NCI-H82 treated with DMSO at 0.1 percent for 48 hours (cell line): ENCODE measurements around the gene MPC2.
A peak's percentile ranks its signal among the peaks of the same experiment; 100 is the strongest.

Experiments used
- DNase-seq: peaks from one replicate; lab custom pipeline; 2025; ENCODE audit not compliant: unreplicated experiment; lab: John Stamatoyannopoulos, UW

MPC2 gene

DNA sequence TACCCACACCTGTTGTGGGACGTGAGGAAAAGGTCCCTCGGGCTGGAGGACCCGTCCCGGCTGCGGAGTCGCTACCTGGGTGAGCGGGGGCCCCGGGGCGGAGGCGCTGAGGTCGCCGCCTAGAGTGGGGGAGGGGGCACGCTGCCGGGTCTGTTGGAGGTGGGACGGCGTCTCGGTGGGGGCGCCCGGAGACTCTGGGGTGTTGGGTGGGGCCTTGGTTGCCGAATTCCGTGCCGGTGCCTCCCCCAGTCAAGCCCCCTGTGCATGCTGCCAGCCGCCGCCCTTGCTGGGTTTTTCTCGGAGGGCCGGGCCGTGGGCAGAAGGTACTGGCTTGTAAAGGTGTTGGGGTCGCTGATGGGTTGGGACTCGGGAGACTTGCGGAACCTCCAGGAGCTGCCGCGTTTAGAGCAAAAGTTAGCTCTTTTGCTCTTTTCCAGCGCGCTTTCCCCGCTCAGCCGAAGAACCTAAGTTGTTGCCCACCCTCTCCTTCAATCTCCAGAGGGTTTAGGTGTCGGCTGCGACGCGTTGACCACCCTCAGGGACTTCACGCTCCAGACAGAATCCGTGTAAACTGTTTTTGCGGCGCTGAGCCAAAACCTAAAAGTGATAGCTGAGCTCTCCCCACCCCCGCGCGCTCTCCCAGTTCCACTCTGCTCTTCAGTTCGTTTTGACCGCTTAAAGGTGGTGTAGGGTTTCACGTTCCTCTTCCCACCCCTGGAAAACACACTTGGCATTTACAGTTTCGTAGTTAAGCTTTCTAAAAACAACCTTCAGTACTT lies at the start of gene MPC2:
TSS of gene MPC2 (minus strand) at position 143 of the 779 bp plus-strand sequence. CDS start 1,231 bp downstream, outside the sequence.
- peak; percentile 70 for DNase-seq

DNA sequence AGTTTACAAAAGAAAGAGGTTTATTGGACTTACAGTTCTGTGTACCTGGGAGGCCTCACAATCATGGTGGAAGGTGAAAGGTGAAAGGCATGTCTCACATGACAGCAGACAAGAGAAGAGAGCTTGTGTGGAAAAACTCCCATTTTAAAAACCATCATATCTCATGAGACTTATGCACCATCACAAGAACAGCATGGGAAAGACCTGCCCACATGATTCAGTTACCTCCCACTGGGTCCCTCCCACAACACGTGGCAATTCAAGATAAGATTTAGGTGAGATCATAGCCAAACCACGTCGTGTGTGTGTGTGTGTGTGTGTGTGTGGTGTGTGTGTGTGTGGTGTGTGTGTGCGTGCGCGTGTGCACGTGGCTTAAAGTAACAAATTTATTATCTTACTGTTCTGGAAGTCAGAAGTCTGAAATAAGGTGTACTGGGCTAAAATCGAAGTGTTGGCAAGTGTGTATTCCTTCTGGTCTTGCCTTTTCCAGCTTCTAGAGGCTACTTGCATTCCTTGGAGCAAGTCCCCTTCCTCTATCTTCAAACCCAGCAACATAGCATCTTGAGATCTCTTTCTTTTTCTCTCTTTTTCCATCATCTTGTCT lies 48.1 kb upstream of the MPC2 start:
- DNase-seq, result peak; percentile 46

DNA sequence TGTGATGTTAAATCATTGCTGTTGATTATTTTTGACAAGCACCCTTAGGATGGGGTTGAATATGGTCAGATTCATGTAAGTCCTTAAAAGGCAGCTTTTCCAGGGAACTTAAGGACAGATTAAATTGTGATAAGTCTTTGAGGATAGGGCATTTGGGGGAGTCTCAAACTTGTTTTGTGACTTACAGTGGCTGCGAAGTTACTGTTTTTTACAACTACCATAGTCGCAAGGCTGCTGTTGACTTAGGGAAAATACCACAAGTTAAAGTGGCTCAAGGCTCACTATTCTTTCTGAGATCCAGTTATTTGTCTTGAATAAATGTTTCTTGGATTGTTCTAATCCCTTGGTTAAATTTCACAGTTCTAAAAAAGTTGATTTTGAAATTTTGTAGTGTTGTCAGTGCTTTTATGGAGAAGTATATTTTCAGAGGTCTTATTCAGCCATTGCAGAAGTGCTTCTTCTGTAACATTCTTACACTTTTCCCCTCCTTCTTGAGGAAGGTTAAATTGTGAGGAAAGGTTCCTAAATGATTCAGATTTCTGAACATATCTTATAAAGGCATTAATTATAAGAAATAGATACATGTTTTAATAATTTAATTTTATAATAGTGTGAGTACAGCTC lies 47.0 kb upstream of the MPC2 start:
- no peak for DNase-seq

DNA sequence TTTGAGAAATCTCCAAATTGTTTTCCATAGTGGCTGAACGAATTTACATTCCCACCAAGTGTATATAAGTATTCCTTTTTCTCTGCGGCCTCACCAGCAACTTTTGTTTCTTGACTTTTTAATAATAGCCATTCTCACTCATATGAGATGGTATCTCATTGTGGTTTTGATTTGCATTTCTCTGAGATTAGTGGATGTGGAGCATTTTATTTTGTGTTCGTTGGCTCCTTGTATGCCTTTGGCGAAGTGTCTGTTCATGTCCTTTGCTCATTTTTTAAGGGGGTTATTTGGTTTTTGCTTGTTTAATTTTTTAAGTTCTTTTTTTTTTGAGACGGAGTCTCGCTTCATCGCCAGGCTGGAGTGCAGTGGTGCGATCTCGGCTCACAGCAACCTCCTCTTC lies 45.1 kb upstream of the MPC2 start:
- no peak for DNase-seq

DNA sequence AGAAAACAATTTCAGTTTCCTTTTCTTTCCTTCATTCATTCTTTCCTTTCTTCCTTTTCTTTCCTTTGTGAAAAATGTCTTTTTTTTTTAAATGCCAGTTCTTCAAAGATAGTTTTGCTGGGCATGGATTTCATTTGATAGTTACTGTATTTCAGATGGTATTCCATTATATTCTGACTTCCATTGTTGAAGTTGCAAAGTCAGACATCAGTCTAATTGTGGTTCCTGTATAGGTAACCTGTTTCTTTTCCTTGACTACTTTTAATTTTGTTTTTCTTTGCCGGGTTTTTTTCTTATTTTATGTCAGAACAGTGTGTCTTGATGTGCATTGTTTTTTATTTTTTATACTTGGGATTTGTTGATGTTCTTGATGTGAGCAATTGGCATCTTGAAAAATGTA lies 40.4 kb upstream of the MPC2 start:
- DNase-seq, result no peak

DNA sequence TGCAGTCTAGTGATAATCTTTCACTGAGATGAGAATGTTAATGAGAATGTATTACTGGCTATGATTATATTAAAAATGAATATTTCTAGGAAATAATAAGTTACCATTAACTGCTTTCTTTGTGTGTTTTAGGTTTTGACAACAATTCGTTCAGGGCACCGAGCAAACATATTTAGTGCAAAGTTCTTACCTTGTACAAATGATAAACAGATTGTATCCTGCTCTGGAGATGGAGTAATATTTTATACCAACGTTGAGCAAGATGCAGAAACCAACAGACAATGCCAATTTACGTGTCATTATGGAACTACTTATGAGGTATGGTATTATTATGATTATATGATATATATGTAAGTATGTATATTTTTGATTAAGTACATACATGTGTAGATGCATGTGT lies 37.8 kb upstream of the MPC2 start:
- no peak for DNase-seq

DNA sequence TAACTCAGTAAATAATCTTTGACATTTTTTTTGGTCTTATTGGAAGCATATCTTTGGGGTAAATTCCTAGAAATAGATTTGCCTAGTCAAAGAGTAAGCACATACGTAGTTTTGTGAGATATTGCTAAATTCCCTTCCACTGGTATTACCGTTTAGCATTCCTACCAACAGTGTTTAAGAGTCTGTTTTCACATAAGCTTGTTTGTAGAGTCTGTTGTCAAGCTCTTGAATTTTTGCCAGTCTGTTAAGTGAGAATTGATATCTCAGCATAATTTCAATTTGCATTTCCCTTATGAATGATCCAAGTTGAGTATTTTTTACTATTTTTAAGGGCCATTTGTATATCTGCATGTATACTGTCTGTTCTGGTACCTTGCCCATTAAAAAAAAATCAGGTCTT lies 37.0 kb upstream of the MPC2 start:
- DNase-seq, result no peak

DNA sequence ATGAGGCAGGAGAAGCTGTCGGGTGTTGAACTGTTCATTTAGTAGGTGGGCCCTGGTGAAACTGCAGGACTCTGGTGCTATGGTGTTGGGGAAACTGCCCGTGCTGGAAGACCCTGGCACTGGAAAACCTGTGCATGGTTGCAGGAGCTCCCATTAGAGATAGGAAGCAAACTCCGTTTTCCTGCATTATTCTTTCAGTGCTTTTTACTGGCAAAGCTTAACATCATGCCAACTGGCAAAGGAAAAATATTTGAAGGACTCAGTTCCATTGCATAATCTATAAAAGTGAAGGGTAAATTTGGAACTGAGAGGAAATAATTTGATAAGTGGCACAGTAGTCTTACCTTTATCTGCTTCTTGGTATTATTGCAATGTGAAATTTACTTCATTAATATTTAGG lies 31.7 kb upstream of the MPC2 start:
- no peak for DNase-seq

DNA sequence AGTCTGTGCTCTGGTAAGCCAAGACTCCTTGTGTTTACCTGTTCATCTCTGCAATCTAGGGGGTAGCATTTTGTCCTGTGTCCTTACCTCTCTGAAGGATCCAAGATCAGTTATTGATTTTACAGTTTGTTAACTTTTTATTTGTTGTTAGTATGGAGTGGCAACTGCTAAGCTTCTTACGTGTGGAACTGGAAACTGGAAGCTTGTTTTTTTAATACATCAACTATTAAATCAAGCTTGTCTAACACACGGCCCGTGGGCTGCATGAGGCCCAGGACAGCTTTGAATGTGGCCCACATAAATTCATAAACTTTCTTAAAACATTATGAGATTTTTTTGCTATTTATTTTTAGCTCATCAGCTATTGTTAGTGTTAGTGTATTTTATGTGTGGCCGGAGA lies 29.2 kb upstream of the MPC2 start:
- DNase-seq, result no peak

DNA sequence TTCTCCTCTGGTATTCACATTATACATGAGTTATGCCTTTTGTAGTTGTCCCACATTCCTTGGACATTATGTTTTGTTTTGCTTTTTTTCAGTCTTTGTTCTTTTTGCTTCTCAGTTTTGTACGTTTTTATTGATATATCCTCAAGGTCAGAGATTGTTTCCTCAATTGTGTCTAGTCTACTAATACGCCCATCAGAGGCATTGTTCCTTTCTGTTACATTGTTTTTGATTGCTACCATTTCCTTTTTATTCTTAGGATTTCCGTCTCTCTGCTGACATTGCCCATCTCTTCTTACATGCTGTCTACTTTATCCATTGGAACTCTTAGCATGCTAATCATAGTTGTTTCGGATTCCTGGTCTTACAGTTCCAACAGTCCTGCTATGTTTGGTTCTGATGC lies 27.8 kb upstream of the MPC2 start:
- no peak for DNase-seq

DNA sequence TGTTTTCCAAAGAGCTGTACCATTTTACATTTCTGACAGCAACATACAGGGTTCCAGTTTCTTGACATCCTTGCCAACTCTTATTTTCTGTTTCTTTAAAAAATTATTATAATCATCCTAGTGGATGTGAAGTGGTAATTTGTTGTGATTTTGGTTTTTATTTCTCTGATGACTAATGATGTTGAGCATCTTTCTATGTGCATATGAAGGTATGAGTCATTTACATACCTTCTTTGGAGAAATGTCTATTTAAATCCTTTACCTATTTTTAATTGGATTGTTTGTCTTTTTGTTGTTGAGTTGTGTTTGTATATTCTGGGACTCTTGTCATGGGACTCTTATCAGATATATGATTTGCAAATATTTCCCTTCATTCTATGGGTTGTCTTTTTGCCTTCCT lies 20.8 kb upstream of the MPC2 start:
- no peak for DNase-seq

DNA sequence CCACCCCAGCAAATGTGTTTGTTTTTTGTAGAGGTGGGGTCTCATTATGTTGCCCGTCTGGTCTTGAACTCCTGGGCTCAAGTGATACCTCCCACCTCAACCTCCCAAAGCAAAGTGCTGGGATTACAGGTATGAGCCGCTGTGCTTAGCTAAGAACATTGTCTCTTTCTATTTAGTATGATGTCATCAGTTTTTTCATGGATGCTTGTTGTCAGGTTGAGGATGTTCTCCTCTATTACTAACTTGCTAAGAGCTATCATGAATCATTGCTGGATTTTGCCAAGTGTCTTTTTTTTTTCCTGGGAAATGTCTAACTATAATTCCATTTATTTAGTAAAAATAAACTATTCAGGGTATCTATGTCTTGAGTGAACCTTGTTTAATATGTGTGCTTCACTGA lies 19.0 kb upstream of the MPC2 start:
- no peak for DNase-seq

DNA sequence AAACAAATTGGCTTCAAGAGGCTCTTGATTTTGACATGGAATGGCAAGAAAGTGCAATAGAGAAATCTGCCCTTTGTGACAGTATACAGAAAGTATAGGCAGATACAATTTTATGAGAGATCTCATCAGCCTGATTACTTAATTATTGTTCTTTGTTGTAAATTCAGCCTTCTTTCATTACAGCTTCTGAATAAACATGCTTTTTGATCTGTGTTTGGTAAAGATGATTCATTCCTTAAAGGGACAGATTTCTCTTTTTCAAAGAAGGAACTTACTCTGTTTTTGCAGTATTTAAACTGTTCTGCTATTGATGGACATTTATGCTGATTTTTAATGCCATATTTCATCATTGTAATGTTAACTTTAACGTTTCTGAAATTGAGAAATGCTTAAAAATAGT lies 13.7 kb upstream of the MPC2 start:
- no peak for DNase-seq

DNA sequence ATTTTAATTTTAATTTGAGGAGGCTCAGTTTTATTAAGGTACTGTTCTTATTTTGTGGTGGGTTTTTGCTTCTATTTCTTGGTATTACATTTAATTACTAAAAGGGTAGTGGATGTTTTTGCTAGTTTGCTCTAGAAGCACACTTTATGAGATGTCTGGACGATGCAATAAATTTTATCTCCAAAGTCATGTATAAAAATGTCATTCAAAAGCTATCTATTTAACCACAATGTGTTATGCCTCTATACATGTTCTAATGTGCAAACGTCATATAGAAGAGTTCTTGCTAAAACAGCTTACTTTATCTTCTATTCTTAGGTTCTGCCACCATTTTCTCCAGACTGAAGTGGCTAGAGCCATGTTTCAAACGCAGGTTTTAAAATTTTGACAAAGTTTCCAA lies 12.9 kb upstream of the MPC2 start:
- no peak for DNase-seq

DNA sequence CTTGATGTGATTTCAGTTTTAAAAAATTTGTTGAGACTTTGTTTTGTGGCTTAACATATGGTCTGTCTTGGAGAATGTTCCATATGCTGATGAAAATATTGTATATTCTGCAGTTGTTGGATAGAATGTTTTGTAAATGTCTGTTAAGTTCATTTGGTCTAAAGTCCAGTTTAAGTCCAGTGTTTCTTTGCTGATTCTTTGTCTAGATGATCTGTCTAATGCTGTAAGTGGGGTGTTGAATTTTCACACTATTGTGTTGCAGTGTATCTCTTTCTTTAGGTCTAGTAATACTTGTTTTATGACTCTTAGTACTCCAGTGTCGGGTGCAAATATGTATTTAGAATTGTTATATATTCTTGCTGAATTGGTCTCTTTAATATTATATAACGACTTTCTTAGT lies 10.9 kb upstream of the MPC2 start:
- no peak for DNase-seq

DNA sequence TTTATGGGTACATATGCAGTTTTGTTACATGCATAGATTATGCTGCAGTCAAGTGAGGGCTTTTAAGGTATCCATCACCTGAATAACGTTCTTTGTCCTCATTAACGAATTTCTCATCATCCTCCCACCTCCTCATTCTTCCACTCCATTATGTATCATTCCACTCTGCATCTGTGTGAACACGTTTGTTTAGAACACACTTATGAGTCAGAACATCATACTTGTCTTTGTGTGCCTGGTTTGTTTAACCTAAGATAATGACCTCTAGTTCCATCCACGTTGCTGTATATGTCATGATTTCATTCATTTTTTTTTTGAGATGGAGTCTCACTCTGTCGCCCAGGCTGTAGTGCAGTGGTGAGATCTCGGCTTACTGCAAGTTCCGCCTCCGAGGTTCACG lies 6.7 kb upstream of the MPC2 start:
- no peak for DNase-seq

DNA sequence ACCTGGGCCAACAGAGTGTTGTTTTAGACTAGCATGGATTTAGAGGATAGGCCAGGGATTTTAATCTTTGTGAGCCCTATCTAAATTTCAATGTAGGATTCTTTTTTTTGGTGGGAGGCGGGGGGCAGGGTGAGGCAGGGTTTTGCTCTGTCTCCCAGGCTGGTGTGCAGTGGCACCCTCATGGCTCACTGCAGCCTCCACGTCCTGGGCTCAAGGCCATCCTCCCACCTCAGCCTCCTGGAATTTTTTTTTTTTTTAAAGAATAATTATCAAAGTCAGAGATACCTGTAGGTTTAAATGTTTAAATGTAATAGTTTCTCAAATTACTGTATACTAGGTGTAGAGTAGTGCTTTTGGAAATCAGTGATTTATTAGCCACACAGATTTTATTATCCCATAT lies 3.4 kb upstream of the MPC2 start:
- no peak for DNase-seq

DNA sequence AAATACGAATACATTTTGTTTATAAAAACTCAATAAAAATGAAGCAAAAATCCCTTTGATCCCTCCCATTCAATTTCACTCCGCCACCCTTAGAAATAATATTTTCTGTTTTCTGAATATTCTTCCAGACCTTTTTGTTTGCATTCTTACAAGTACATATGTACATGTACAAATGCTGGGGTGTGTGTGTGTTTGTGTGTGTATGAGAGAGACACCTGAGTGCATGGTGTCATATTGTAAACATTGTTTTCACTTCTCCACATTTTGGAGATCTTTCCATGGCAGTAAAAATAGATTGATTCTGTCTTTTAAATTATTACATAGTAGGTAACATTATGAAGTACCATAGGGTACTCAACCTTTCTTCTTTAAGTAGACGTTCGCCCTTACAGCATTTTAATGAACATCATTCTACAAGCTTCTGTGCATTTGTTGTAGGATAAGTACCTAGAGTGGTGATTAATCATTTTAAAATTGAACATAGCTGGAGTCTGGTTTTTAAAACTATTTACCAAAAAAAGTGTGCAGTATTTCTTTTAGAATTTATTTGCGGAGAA lies 1.3 kb upstream of the MPC2 start:
- no peak for DNase-seq

DNA sequence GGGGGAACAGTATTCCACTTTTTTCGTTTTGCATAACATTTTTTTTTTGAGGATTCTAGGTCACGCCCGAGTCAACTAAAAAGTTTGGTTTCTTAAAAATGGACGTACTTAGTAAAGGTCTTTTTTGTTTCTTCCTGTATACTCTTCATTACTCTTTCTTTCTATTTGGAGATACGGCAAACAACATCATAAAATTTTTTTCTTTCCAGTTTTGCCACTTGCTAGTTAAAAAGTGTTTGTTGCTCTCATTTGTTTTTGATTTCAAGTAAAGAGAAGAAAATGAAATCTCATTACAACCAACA lies 788 bp upstream of the MPC2 start:
- no peak for DNase-seq

DNA sequence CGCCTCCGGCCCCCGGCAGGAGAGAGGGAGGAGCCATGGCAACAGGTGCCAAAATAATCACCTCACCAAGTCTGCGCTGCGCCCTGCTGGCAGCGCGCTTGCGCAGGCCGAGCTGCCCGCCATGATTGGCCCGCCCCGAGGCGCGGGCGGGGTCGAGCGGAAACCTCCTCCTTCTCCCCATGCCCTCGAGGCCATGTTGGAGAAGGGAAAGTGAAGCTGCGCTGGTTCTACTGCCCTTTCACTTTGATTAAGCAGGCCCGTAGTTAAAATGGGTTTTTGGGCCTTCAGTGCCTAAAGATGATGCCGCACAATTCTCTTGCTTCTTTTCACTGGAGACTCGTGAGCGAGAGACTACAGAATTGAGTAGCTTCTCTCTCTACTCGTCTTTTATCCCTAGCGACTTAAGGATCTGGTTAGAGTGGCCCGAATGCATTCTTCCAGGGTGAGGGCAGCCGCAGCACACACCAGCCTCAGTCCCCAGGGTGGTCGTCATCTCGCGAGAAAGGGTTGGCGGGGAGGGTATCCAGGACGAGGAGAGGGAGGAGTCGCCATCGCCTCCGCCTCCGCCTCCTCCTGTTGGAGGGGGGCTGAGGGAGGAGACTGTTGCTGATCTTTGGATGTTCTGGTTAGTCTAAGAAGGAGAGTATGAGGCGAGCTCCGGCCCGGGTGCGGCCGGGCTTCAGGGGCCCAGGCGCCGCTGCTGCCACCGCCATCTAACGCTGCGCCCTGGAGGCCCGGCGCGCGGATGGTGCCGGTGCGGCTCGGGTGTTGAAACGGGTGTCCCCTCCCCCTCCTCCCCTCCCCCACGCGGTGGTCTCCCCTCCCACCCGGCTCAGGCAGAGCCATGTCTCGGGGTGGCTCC lies 573 bp downstream of the MPC2 start, which contains the start of gene DCAF6:
TSS of gene DCAF6 (plus strand) at position 616 of the 862 bp plus-strand sequence. CDS start at position 845, 229 bp downstream.
- DNase-seq, result peak; percentile 97
